A673 (cell line): ENCODE results near the gene SYNE2. TPM values are rescaled to one million over a fixed set of nuclear protein-coding genes. Genes with fewer than 3 reads are reported as not detected.

Experiments used
- BruUV-seq: library from RNA; stranded (reverse); fragments of 400-500 nt; replicated peaks from 2 replicates; lab custom pipeline; 2021; lab: Mats Ljungman, UMichigan
- CTCF ChIA-PET: fragments of 300-600 bp; sonication (Branson Sonifier 250); formaldehyde crosslinking; loops from one replicate; lab custom pipeline; 2022; ENCODE audit warnings: antibody characterized with exemption; lab: Charles Lee
- POLR2A ChIA-PET: fragments of 300-600 bp; sonication (Branson Sonifier 250); formaldehyde crosslinking; loops from one replicate; lab custom pipeline; 2022; ENCODE audit warnings: antibody characterized with exemption; ENCODE audit not compliant: low non-redundant PET; lab: Charles Lee
- DNase-seq: peaks from one replicate; pipeline ENCODE4 v3.0.0-alpha.2; 2015; ENCODE audit warnings: low spot score
- H3K27ac ChIP-seq: fragments of 200-600 bp; sonication (generic); 2 replicates; pipeline ENCODE4 v1.5.1; 2016; ENCODE audit warnings: mixed run types, low read depth, mild to moderate bottlenecking, mixed read lengths, antibody characterized with exemption, low read length; ENCODE audit not compliant: poor library complexity, severe bottlenecking
- H3K27me3 ChIP-seq: fragments of 200-600 bp; sonication (generic); replicated peaks from 2 replicates; pipeline ENCODE4 v1.6.1; 2017; ENCODE audit warnings: mixed run types, low read depth, mild to moderate bottlenecking, mixed read lengths, antibody characterized with exemption, low read length; ENCODE audit not compliant: insufficient read depth, poor library complexity
- H3K36me3 ChIP-seq: fragments of 200-600 bp; sonication (generic); 2 replicates; pipeline ENCODE4 v1.6.1; 2016; ENCODE audit warnings: mixed run types, mild to moderate bottlenecking, mixed read lengths, antibody characterized with exemption, low read length; ENCODE audit not compliant: insufficient read depth, poor library complexity, severe bottlenecking
- H3K4me1 ChIP-seq: fragments of 200-600 bp; sonication (generic); 2 replicates; pipeline ENCODE4 v1.6.1; 2017; ENCODE audit warnings: mixed run types, mild to moderate bottlenecking, mixed read lengths, antibody characterized with exemption, low read length; ENCODE audit not compliant: insufficient read depth, poor library complexity, severe bottlenecking
- H3K4me3 ChIP-seq: fragments of 200-600 bp; sonication (generic); 2 replicates; pipeline ENCODE4 v1.5.1; 2016; ENCODE audit warnings: low read depth, mixed run types, mild to moderate bottlenecking, mixed read lengths, low read length; ENCODE audit not compliant: poor library complexity, severe bottlenecking
- H3K9me3 ChIP-seq: fragments of 200-600 bp; sonication (generic); 2 replicates; pipeline ENCODE4 v1.6.1; 2016; ENCODE audit warnings: mixed run types, low read depth, mild to moderate bottlenecking, mixed read lengths, antibody characterized with exemption, low read length; ENCODE audit not compliant: poor library complexity, severe bottlenecking
- CTCF ChIP-seq: fragments of 300-800, 200-600 bp; sonication (generic); conservative IDR thresholded peaks from 2 replicates; pipeline ENCODE4 v1.5.1; 2017; ENCODE audit warnings: low read depth, mild to moderate bottlenecking, antibody characterized with exemption, low read length, moderate library complexity, mixed read lengths
- EZH2 ChIP-seq: fragments of 200-600 bp; sonication (generic); IDR thresholded peaks from 2 replicates; pipeline ENCODE4 v1.6.1; 2017; ENCODE audit warnings: borderline replicate concordance, low read depth, mild to moderate bottlenecking, mixed read lengths, antibody characterized with exemption, low read length; ENCODE audit not compliant: poor library complexity, severe bottlenecking
- intact Hi-C: fragments of 100-400 bp; cut with micrococcal nuclease; formaldehyde crosslinking; loops from one replicate; pipeline ENCODE4 v1.10.0; 2022; ENCODE audit not compliant: unreplicated experiment
- total RNA-seq: library from RNA; stranded (reverse); gene quantifications from 2 replicates; pipeline ENCODE4 v1.2.3, GENCODE V29; 2021

SYNE2 gene
- total RNA-seq, 1 experiment from 2014 or later = 68.2 TPM

- Histone ChIP-seq H3K4me1 (no peaks in the 10 kb centered on the region), H3K27ac (no peak overlapping the region), H3K4me3 (no peak overlapping the region), H3K27me3 (no peaks in the 10 kb centered on the region), H3K36me3 (no peaks in the 10 kb centered on the region), H3K9me3 (no peaks in the 10 kb centered on the region)
- ChIA-PET POLR2A (no interaction called here), CTCF (no interaction called here)
- no TSS peak for BruUV-seq
- no peak for DNase-seq
- TF ChIP-seq CTCF (no peak), EZH2 (no peak)
- intact Hi-C loops = no loop called here
Observed at GRCh38 chr14:64193821-64194220, 341.0 kb downstream of the SYNE2 start.

GRCh38 chr14:64194404-64194803, 341.6 kb downstream of the SYNE2 start:
- no peaks in the 10 kb centered on the region for H3K36me3 ChIP-seq
- CTCF ChIA-PET = no interaction called here
- no peaks in the 10 kb centered on the region for H3K27me3 ChIP-seq
- BruUV-seq = no TSS peak
- no peak for DNase-seq
- H3K27ac ChIP-seq = no peak overlapping the region
- H3K4me3 ChIP-seq = no peak overlapping the region
- H3K9me3 ChIP-seq = no peaks in the 10 kb centered on the region
- TF ChIP-seq CTCF (no peak), EZH2 (no peak)
- H3K4me1 ChIP-seq = no peaks in the 10 kb centered on the region
- POLR2A ChIA-PET = no interaction called here
- intact Hi-C loops = no loop called here

DNA sequence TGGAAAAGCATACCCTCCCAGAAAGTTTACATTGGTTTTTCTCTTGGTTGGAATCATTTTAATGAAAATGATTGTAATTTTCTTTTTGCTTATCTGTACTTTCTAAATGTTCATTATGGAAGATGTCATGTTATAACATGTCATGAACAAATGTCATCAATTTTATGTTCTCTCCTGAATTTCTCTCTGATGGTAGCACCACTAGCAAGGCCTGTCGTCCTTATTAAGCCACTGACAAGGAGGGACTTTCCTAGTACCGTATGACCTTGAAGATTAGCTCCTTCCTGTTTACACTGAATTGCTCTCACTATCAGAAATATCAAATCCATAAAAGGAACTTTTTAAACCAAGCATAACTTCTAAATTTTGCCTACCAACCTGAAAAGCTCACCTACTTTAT, 342.4 kb downstream of the SYNE2 start:
- Histone ChIP-seq H3K27me3 (no peaks in the 10 kb centered on the region), H3K9me3 (no peaks in the 10 kb centered on the region), H3K4me3 (no peak overlapping the region), H3K36me3 (no peaks in the 10 kb centered on the region), H3K27ac (no peak overlapping the region), H3K4me1 (no peaks in the 10 kb centered on the region)
- no peak for DNase-seq
- CTCF ChIA-PET = no interaction called here
- POLR2A ChIA-PET = no interaction called here
- TF ChIP-seq CTCF = no peak
- no TSS peak for BruUV-seq
- intact Hi-C loops = no loop called here
